SK-N-SH (cell line): ENCODE results near the gene LAX1. TPM values are rescaled to one million over a fixed set of nuclear protein-coding genes. Genes with fewer than 3 reads are reported as not detected.

Experiments used
- CTCF ChIA-PET: fragments of 300-600, 350-600 bp; formaldehyde crosslinking; extraction: SDS; loops from one replicate; lab custom pipeline; 2021; lab: Yijun Ruan, JAX
- POLR2A ChIA-PET: fragments of 350-600 bp; sonication (Branson Sonifier 250); formaldehyde crosslinking; extraction: SDS; loops from one replicate; lab custom pipeline; 2020; ENCODE audit warnings: antibody characterized with exemption, inconsistent platforms; lab: Yijun Ruan, JAX
- DNase-seq: peaks from one replicate; pipeline ENCODE4 v3.0.0; 2012
- H2AFZ ChIP-seq: fragments of 200-600 bp; sonication (generic); 2 replicates; pipeline ENCODE4 v1.8.1; 2016; ENCODE audit warnings: antibody characterized with exemption, mild to moderate bottlenecking, low read depth
- H3F3A ChIP-seq: fragments of 200-600 bp; sonication (generic); replicated peaks from 2 replicates; pipeline ENCODE3; 2016; ENCODE audit warnings: antibody characterized with exemption, mild to moderate bottlenecking; ENCODE audit not compliant: insufficient read depth
- H3K27ac ChIP-seq, 2 experiments: fragments of 200-500 bp in 1 of 2; fragments of 200-600 bp in 1 of 2; sonication (Bioruptor generic) in 1 of 2; sonication (generic), shearing (Covaris generic) in 1 of 2; 2 replicates each; pipeline versions ENCODE4 v1.5.1 to v1.6.1; 2014 to 2016; ENCODE audit warnings: low read depth in 2 of 2, inconsistent platforms in 1 of 2, low read length in 1 of 2, mild to moderate bottlenecking in 1 of 2, mixed read lengths in 1 of 2
- H3K27me3 ChIP-seq: fragments of 200-600 bp; sonication (generic), shearing (Covaris generic); 2 replicates; pipeline ENCODE4 v1.6.1; 2016; ENCODE audit warnings: mixed run types; ENCODE audit not compliant: insufficient read depth
- H3K36me3 ChIP-seq, 2 experiments: fragments of 200-500 bp in 1 of 2; fragments of 200-600 bp in 1 of 2; sonication (Bioruptor generic) in 1 of 2; sonication (generic) in 1 of 2; replicated peaks in 1 of 2; 2 replicates each; pipeline versions ENCODE3 to v1.5.1; 2014 to 2016; ENCODE audit warnings: low read length in 1 of 2, mild to moderate bottlenecking in 1 of 2; ENCODE audit not compliant: insufficient read depth in 2 of 2, control insufficient read depth in 1 of 2
- H3K4me1 ChIP-seq, 2 experiments: fragments of 200-500 bp in 1 of 2; fragments of 200-600 bp in 1 of 2; sonication (Bioruptor generic) in 1 of 2; sonication (generic), shearing (Covaris generic) in 1 of 2; 2 replicates each; pipeline versions ENCODE4 v1.5.1 to v1.6.1; 2014 to 2016; ENCODE audit warnings: low read depth in 1 of 2, low read length in 1 of 2, mixed run types in 1 of 2; ENCODE audit not compliant: insufficient read depth in 2 of 2, control insufficient read depth in 1 of 2
- H3K4me2 ChIP-seq: fragments of 200-600 bp; sonication (generic), shearing (Covaris generic); 2 replicates; pipeline ENCODE4 v1.6.1; 2017; ENCODE audit warnings: mixed run types
- H3K4me3 ChIP-seq, 2 experiments: fragments of 200-500 bp in 1 of 2; fragments of 200-600 bp in 1 of 2; sonication (Bioruptor generic) in 1 of 2; sonication (generic), shearing (Covaris generic) in 1 of 2; 2 replicates each; pipeline versions ENCODE4 v1.5.1 to v1.8.1; 2014 to 2016; ENCODE audit warnings: low read depth in 2 of 2, inconsistent platforms in 1 of 2, low read length in 1 of 2, mild to moderate bottlenecking in 1 of 2, mixed read lengths in 1 of 2, moderate library complexity in 1 of 2
- H3K79me2 ChIP-seq: fragments of 200-600 bp; sonication (generic); 2 replicates; pipeline ENCODE4 v1.8.1; 2017; ENCODE audit warnings: mild to moderate bottlenecking; ENCODE audit not compliant: insufficient read depth
- H3K9ac ChIP-seq: fragments of 200-600 bp; sonication (generic); 2 replicates; pipeline ENCODE4 v1.6.1; 2017; ENCODE audit warnings: mixed run types
- H3K9me2 ChIP-seq: fragments of 200-600 bp; sonication (generic); 2 replicates; pipeline ENCODE4 v1.6.1; 2017; ENCODE audit warnings: mixed run types
- H3K9me3 ChIP-seq: fragments of 200-600 bp; sonication (generic); 2 replicates; pipeline ENCODE4 v1.6.1; 2017; ENCODE audit warnings: mixed run types, mild to moderate bottlenecking, moderate library complexity
- H4K20me1 ChIP-seq: fragments of 200-600 bp; sonication (generic); 2 replicates; pipeline ENCODE4 v1.6.1; 2017; ENCODE audit warnings: mild to moderate bottlenecking, mixed run types; ENCODE audit not compliant: insufficient read depth
- ELF1 ChIP-seq: IDR thresholded peaks from 2 replicates; pipeline ENCODE4 v1.4.0; 2012
- EP300 ChIP-seq, 2 experiments: IDR thresholded peaks; 2 replicates each; pipeline versions ENCODE4 v1.4.0 to v1.6.1; 2012; ENCODE audit warnings: borderline replicate concordance in 1 of 2, low read depth in 1 of 2, low read length in 1 of 2
- EZH2phosphoT487 ChIP-seq: fragments of 200-600 bp; sonication (generic); IDR thresholded peaks from 2 replicates; pipeline ENCODE4 v1.6.1; 2017; ENCODE audit warnings: low read depth, mixed run types, mild to moderate bottlenecking, antibody characterized with exemption, moderate library complexity, borderline replicate concordance
- FOXJ3 ChIP-seq: sonication (generic); formaldehyde crosslinking; IDR thresholded peaks from 2 replicates; pipeline ENCODE4 v1.5.1; 2020; ENCODE audit warnings: mild to moderate bottlenecking, missing genetic modification reagents
- GABPA ChIP-seq: IDR thresholded peaks from 2 replicates; pipeline ENCODE4 v1.4.0; 2012; ENCODE audit warnings: low read depth, mild to moderate bottlenecking
- MEF2A ChIP-seq: IDR thresholded peaks from 2 replicates; pipeline ENCODE4 v1.4.0; 2012; ENCODE audit warnings: low read depth, borderline replicate concordance
- NRF1 ChIP-seq: IDR thresholded peaks from 2 replicates; pipeline ENCODE4 v1.6.1; 2012; ENCODE audit warnings: low read depth, mild to moderate bottlenecking, low read length
- RCOR1 ChIP-seq: fragments of 150-350 bp; IDR thresholded peaks from 2 replicates; pipeline ENCODE4 v1.6.1; 2017; ENCODE audit warnings: antibody characterized with exemption, low read length
- SIN3A ChIP-seq: IDR thresholded peaks from 2 replicates; pipeline ENCODE4 v1.6.1; 2012; ENCODE audit warnings: low read depth, mild to moderate bottlenecking, low read length, moderate library complexity, borderline replicate concordance
- SMC3 ChIP-seq: IDR thresholded peaks from 2 replicates; pipeline ENCODE4 v1.6.1; 2012; ENCODE audit warnings: low read depth, low read length, improper control_type of control experiment
- TAF1 ChIP-seq: IDR thresholded peaks from 2 replicates; pipeline ENCODE4 v1.6.1; 2012; ENCODE audit warnings: low read depth, mild to moderate bottlenecking, low read length, moderate library complexity, borderline replicate concordance
- TCF12 ChIP-seq: IDR thresholded peaks from 2 replicates; pipeline ENCODE4 v1.4.0; 2012
- USF1 ChIP-seq: IDR thresholded peaks from 2 replicates; pipeline ENCODE4 v1.4.0; 2012; ENCODE audit warnings: low read depth, borderline replicate concordance
- USF2 ChIP-seq: fragments of 150-350 bp; IDR thresholded peaks from 2 replicates; pipeline ENCODE4 v1.6.1; 2017; ENCODE audit warnings: antibody characterized with exemption, low read length, low read depth, borderline replicate concordance
- ZBTB33 ChIP-seq: IDR thresholded peaks from 2 replicates; pipeline ENCODE4 v1.4.0; 2012; ENCODE audit warnings: low read depth, borderline replicate concordance
- WGBS: methylation state at CpG from one replicate; pipeline ENCODE4 v1.1.6; 2017; ENCODE audit warnings: low lambda C conversion rate; 5-methylcytosine and 5-hydroxymethylcytosine counted together
- polyA plus RNA-seq, 3 experiments: library from polyadenylated mRNA; depleted of rRNA; stranded (reverse); fragments of >200 nt; gene quantifications; 2 replicates each; pipeline ENCODE4 v1.2.3, GENCODE V29; 2012

LAX1 gene
- polyA plus RNA-seq, 1 of the 3 experiments (the other 2 are of a cell fraction) = 0.03 TPM

GRCh38 chr1:203778789-203779188 is 13.8 kb downstream of the LAX1 start:
- no peak for TF ChIP-seq RCOR1
- no peak for TF ChIP-seq TCF12
- TF ChIP-seq USF2 = no peak
- no peak for TF ChIP-seq GABPA
- TF ChIP-seq MEF2A = no peak
- TF ChIP-seq NRF1 = no peak
- no peak for TF ChIP-seq SMC3
- H4K20me1 ChIP-seq = no peaks in the 10 kb centered on the region
- no peak overlapping the region for H3K9ac ChIP-seq
- H3F3A ChIP-seq = no peaks in the 10 kb centered on the region
- no peak overlapping the region for H3K4me3 ChIP-seq
- DNase-seq = no peak
- WGBS = 93% methylated on average over 4 of the region's 4 CpGs
- no peak overlapping the region for H2AFZ ChIP-seq
- H3K9me3 ChIP-seq = no peaks in the 10 kb centered on the region
- CTCF ChIA-PET = no interaction called here
- no peaks in the 10 kb centered on the region for H3K79me2 ChIP-seq
- H3K27ac ChIP-seq = no peak overlapping the region
- H3K9me2 ChIP-seq = no peaks in the 10 kb centered on the region
- no peak overlapping the region for H3K4me2 ChIP-seq
- POLR2A ChIA-PET = no interaction called here
- no peaks in the 10 kb centered on the region for H3K27me3 ChIP-seq
- no peaks in the 10 kb centered on the region for H3K36me3 ChIP-seq
- H3K4me1 ChIP-seq = peaks cover 0 to 3% of the 10 kb centered on the region in 2 experiments; a peak in 1 of 4 replicates

DNA sequence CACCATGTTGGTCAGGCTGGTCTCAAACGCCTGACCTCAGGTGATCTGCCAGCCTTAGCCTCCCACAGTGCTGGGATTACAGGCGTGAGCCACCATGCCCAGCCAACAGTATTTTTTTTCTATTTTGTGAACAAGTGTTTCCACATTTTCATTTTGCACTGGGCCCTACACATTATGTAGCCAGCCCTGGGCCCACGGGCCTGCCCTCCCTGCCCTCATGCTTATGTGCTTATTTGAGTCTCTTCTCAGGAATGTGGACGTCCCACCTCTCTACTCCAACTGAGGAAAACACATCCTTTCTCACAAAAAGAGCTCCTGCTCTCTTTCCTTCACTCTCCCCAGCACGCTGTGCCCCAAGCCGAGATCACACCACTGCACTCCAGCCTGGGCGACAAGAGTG is 17.0 kb downstream of the LAX1 start:
- Histone ChIP-seq H3K79me2 (no peaks in the 10 kb centered on the region), H3K27ac (no peak overlapping the region), H3K27me3 (no peaks in the 10 kb centered on the region), H3K4me1 (no peaks in the 10 kb centered on the region), H3K9me2 (no peaks in the 10 kb centered on the region), H2AFZ (no peak overlapping the region), H3K9me3 (no peaks in the 10 kb centered on the region), H3K36me3 (no peaks in the 10 kb centered on the region), H3K9ac (no peak overlapping the region), H3K4me3 (no peak overlapping the region), H4K20me1 (no peaks in the 10 kb centered on the region), H3K4me2 (no peak overlapping the region), H3F3A (no peaks in the 10 kb centered on the region)
- ChIA-PET CTCF (interaction anchor here (0.9 kb wide), 1 partner anchor 79 kb away, joined by 3 read pairs; no protein-coding TSS in a partner anchor), POLR2A (no interaction called here)
- TF ChIP-seq ZBTB33 = no peak
- TF ChIP-seq EZH2phosphoT487 = no peak
- TF ChIP-seq USF1 = no peak
- TF ChIP-seq ELF1 = no peak
- TF ChIP-seq SIN3A = no peak
- TF ChIP-seq FOXJ3 = no peak
- no peak for TF ChIP-seq EP300 (IDR thresholded peaks at IDR 0.05; ENCODE audit: borderline replicate concordance in 1 of 2, low read depth in 1 of 2, low read length in 1 of 2)
- TF ChIP-seq TCF12 = no peak
- TF ChIP-seq TAF1 = no peak
- DNase-seq = no peak
- WGBS = 86% methylated on average over 7 of the region's 7 CpGs
